Measurements from ENCODE around the gene APOA5. TPM values are rescaled to one million over a fixed set of nuclear protein-coding genes. Genes with fewer than 3 reads are reported as not detected.
A peak's percentile ranks its signal among the peaks of the same experiment; 100 is the strongest.

Gene APOA5
- total and polyA plus RNA-seq, 9 of the 15 experiments (the other 6 are each of a cell fraction or from before 2014, with no cell fraction given) = not detected

- WGBS (ENCODE audit: insufficient coverage, low coverage, missing lambda C conversion rate) = under 1% methylated on average over 27 of the region's 56 CpGs
- Histone ChIP-seq H3K9me3 (replicated peaks; ENCODE audit: control insufficient read depth, insufficient read depth, low read depth, low read length) (no peaks in the 10 kb centered on the region), H3K36me3 (ENCODE audit: control insufficient read depth, insufficient read depth, low read length) (peaks cover 40% of the 10 kb centered on the region), H3K9me1 (ENCODE audit: control insufficient read depth, insufficient read depth, low read length) (no peaks in the 10 kb centered on the region), H3K27ac (ENCODE audit: extremely low read depth, low read depth, low read length) (peak within 1 kb of the TSS; percentile 60), H3K4me2 (ENCODE audit: insufficient read depth, low read length) (peak within 1 kb of the TSS; percentile 92), H3K4me3 (peak within 1 kb of the TSS; percentile 98), H4K20me1 (replicated peaks; ENCODE audit: control insufficient read depth, insufficient read depth, low read length) (no peaks in the 10 kb centered on the region), H3K27me3 (ENCODE audit: control insufficient read depth in 2 of 2, insufficient read depth in 2 of 2, low read length in 2 of 2) (no peaks in the 10 kb centered on the region), H3K79me2 (ENCODE audit: control insufficient read depth, insufficient read depth, low read length) (peaks cover 24% of the 10 kb centered on the region), H3K9ac (ENCODE audit: insufficient read depth in 1 of 2, low read depth in 2 of 2, low read length in 2 of 2) (peak within 1 kb of the TSS; percentile 88 to 94), H2AFZ (ENCODE audit: low read depth, low read length) (peak within 1 kb of the TSS; percentile 99), H3K4me1 (replicated peaks in 1 of 2; ENCODE audit: control insufficient read depth in 2 of 2, insufficient read depth in 2 of 2, low read length in 2 of 2) (peaks cover 22 to 33% of the 10 kb centered on the region in 2 experiments; a peak in 4 of 5 replicates)
- peak; percentile 87 for ATAC-seq
- ChIA-PET POLR2A (interaction anchor here (0.6 to 2.8 kb wide), 9 partner anchors 11 to 441 kb away, joined by 3 to 15 read pairs (median 3); no protein-coding TSS in a partner anchor), CTCF (ENCODE audit: low intra/inter-chr PET ratio) (no interaction called here)
- intact Hi-C loops (cut with micrococcal nuclease) = loop anchor here (1.0 kb wide), 1 partner anchor 48 kb away; no protein-coding TSS in a partner anchor
- TSS peak; percentile 60 for BruUV-seq (replicated peaks)
- in situ Hi-C loops (cut with MboI) = loop anchor here (5.0 kb wide), 1 partner anchor 314 kb away; no protein-coding TSS in a partner anchor
- FAIRE-seq = peak; percentile 56
- DNase-seq (ENCODE audit: extremely low read depth in 1 of 4, low spot score in 3 of 4) = peak; percentile 83 to 93 (median 90)
- TF ChIP-seq ESRRB (CRISPR knock-in tag; IDR thresholded peaks at IDR 0.05; ENCODE audit: borderline replicate concordance) = no peak
- TF ChIP-seq ZMIZ1 (IDR thresholded peaks at IDR 0.05; ENCODE audit: low read depth in 2 of 2, low read length in 2 of 2) = 0 out of 4 replicates have a peak, but pooled peaks of 1 of the 2 experiments have one; percentile 22
- TF ChIP-seq, protein P1, sequence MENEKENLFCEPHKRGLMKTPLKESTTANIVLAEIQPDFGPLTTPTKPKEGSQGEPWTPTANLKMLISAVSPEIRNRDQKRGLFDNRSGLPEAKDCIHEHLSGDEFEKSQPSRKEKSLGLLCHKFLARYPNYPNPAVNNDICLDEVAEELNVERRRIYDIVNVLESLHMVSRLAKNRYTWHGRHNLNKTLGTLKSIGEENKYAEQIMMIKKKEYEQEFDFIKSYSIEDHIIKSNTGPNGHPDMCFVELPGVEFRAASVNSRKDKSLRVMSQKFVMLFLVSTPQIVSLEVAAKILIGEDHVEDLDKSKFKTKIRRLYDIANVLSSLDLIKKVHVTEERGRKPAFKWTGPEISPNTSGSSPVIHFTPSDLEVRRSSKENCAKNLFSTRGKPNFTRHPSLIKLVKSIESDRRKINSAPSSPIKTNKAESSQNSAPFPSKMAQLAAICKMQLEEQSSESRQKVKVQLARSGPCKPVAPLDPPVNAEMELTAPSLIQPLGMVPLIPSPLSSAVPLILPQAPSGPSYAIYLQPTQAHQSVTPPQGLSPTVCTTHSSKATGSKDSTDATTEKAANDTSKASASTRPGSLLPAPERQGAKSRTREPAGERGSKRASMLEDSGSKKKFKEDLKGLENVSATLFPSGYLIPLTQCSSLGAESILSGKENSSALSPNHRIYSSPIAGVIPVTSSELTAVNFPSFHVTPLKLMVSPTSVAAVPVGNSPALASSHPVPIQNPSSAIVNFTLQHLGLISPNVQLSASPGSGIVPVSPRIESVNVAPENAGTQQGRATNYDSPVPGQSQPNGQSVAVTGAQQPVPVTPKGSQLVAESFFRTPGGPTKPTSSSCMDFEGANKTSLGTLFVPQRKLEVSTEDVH (IDR thresholded peaks at IDR 0.05; ENCODE audit: low read depth, partially characterized antibody) = peak; percentile 88
- TF ChIP-seq, protein P2, sequence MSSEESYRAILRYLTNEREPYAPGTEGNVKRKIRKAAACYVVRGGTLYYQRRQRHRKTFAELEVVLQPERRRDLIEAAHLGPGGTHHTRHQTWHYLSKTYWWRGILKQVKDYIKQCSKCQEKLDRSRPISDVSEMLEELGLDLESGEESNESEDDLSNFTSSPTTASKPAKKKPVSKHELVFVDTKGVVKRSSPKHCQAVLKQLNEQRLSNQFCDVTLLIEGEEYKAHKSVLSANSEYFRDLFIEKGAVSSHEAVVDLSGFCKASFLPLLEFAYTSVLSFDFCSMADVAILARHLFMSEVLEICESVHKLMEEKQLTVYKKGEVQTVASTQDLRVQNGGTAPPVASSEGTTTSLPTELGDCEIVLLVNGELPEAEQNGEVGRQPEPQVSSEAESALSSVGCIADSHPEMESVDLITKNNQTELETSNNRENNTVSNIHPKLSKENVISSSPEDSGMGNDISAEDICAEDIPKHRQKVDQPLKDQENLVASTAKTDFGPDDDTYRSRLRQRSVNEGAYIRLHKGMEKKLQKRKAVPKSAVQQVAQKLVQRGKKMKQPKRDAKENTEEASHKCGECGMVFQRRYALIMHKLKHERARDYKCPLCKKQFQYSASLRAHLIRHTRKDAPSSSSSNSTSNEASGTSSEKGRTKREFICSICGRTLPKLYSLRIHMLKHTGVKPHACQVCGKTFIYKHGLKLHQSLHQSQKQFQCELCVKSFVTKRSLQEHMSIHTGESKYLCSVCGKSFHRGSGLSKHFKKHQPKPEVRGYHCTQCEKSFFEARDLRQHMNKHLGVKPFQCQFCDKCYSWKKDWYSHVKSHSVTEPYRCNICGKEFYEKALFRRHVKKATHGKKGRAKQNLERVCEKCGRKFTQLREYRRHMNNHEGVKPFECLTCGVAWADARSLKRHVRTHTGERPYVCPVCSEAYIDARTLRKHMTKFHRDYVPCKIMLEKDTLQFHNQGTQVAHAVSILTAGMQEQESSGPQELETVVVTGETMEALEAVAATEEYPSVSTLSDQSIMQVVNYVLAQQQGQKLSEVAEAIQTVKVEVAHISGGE (CRISPR knock-in tag; IDR thresholded peaks at IDR 0.05) = peak in 1 of 3 experiments; percentile 83; a peak in 3 of 6 replicates
- TF ChIP-seq PHF8 (IDR thresholded peaks at IDR 0.05; ENCODE audit: borderline replicate concordance, low read length) = peak; percentile 80; the same call in 1 of the 2 replicates
- peak; percentile 87 for TF ChIP-seq ZBTB12 (CRISPR knock-in tag; IDR thresholded peaks at IDR 0.05)
- TF ChIP-seq HCFC1 (IDR thresholded peaks at IDR 0.05; ENCODE audit: low read depth, low read length) = peak; percentile 56
Observed at GRCh38 chr11:116787786-116788486, 3.7 kb downstream of the APOA5 start, which contains the start of gene ZPR1. ZPR1 (minus strand) TSS chr11:116788023; CDS start chr11:116787990, 33 bp downstream.

Data from K562 (cell line).